ENCODE data around the gene SLC11A1.

DNA sequence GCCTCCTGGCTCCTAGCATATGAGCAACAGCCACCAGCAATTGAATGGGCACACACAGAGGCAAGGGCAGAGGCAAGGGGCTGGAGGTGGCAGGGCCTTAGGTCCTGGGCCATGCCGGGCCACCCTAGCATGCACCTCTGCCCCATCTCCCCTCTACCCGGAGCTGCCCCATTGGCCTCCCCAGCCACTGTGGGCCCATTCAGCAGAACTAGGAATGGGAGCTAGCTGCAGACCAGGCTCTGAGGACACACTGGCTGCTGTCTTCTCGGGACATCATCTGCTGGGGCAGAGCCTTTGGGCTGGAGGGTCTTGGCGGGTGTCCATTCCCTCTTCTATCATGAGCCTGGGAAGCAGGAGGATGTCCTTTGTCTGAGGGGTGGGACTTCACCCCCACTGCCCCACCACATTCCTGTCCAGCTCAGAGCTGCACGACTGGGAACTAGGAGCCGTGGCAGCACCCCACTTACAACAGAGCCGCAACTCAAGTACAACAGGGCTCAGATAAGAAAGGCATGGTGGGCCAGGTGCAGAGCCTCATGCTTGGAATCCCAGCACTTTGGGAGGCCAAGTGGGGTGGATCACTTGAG, 37.6 kb downstream of the SLC11A1 start:
- TF ChIP-seq, protein P1, sequence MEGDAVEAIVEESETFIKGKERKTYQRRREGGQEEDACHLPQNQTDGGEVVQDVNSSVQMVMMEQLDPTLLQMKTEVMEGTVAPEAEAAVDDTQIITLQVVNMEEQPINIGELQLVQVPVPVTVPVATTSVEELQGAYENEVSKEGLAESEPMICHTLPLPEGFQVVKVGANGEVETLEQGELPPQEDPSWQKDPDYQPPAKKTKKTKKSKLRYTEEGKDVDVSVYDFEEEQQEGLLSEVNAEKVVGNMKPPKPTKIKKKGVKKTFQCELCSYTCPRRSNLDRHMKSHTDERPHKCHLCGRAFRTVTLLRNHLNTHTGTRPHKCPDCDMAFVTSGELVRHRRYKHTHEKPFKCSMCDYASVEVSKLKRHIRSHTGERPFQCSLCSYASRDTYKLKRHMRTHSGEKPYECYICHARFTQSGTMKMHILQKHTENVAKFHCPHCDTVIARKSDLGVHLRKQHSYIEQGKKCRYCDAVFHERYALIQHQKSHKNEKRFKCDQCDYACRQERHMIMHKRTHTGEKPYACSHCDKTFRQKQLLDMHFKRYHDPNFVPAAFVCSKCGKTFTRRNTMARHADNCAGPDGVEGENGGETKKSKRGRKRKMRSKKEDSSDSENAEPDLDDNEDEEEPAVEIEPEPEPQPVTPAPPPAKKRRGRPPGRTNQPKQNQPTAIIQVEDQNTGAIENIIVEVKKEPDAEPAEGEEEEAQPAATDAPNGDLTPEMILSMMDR (IDR thresholded peaks at IDR 0.05): no peak
- no peak for TF ChIP-seq POLR2A (IDR thresholded peaks at IDR 0.05)

All from lower leg skin (tissue), 3 donors.